K562 (cell line): ENCODE data around the gene XYLB. TPM values are rescaled to one million over a fixed set of nuclear protein-coding genes. Genes with fewer than 3 reads are reported as not detected.

ENCODE experiments used
- CTBP1 ChIP-seq: fragments of 450-650 bp; IDR thresholded peaks from 2 replicates; pipeline ENCODE4 v1.6.1; 2016; ENCODE audit warnings: borderline replicate concordance
- EGR1 ChIP-seq: fragments of 450-650 bp; conservative IDR thresholded peaks from 2 replicates; pipeline ENCODE4 v1.6.1; 2017; ENCODE audit warnings: mild to moderate bottlenecking
- ILK ChIP-seq: fragments of 450-650 bp; IDR thresholded peaks from 2 replicates; pipeline ENCODE4 v1.6.1; 2016; ENCODE audit warnings: missing genetic modification characterization, low read depth, mild to moderate bottlenecking, missing compliant biosample characterization, moderate library complexity, borderline replicate concordance
- KAT2B ChIP-seq: IDR thresholded peaks from one replicate; pipeline ENCODE4 v1.6.1; 2012; ENCODE audit warnings: low read depth, mild to moderate bottlenecking, control low read depth, inconsistent platforms, low read length, moderate library complexity
- KDM1A ChIP-seq, 2 experiments: fragments of 450-650 bp; IDR thresholded peaks; 2 replicates each; pipeline ENCODE4 v1.6.1; 2016; ENCODE audit warnings: mild to moderate bottlenecking in 2 of 2
- MBD2 ChIP-seq: sonication (generic); IDR thresholded peaks from 2 replicates; pipeline ENCODE4 v1.6.1; 2016; ENCODE audit warnings: low read depth, borderline replicate concordance
- NFYB ChIP-seq: IDR thresholded peaks from 2 replicates; pipeline ENCODE4 v1.6.1; 2011; ENCODE audit warnings: mild to moderate bottlenecking, moderate library complexity; ENCODE audit not compliant: insufficient read length; ENCODE audit errors: extremely low read depth
- RUNX1 ChIP-seq: sonication (generic); IDR thresholded peaks from 2 replicates; pipeline ENCODE4 v1.6.1; 2016; ENCODE audit warnings: antibody characterized with exemption, low read depth
- SIN3B ChIP-seq: fragments of 450-650 bp; IDR thresholded peaks from 2 replicates; pipeline ENCODE4 v1.6.1; 2017; ENCODE audit warnings: low read depth, mild to moderate bottlenecking, moderate library complexity
- SOX6 ChIP-seq: fragments of 450-650 bp; IDR thresholded peaks from 2 replicates; pipeline ENCODE4 v1.6.1; 2014; ENCODE audit warnings: mild to moderate bottlenecking
- TCF3 ChIP-seq: sonication (generic); formaldehyde crosslinking; IDR thresholded peaks from 2 replicates; pipeline ENCODE4 v1.4.0; 2020; ENCODE audit warnings: mild to moderate bottlenecking, missing genetic modification reagents
- ZBED1 ChIP-seq: IDR thresholded peaks from 2 replicates; pipeline ENCODE4 v1.6.1; 2014
- ZNF274 ChIP-seq: IDR thresholded peaks from 2 replicates; pipeline ENCODE4 v1.6.1; 2011; ENCODE audit warnings: low read depth, mild to moderate bottlenecking, low read length, moderate library complexity, borderline replicate concordance
- ZNF316 ChIP-seq: fragments of 450-650 bp; IDR thresholded peaks from 2 replicates; pipeline ENCODE4 v1.6.1; 2016
- ZNF436 ChIP-seq: fragments of 250-450, 450-650 bp; sonication (Bioruptor Pico); formaldehyde crosslinking; IDR thresholded peaks from 2 replicates; pipeline ENCODE4 v1.7.0; 2020; ENCODE audit warnings: mild to moderate bottlenecking
- polyA plus RNA-seq, 8 experiments: library from polyadenylated mRNA; depleted of rRNA in 4 of 8; stranded (reverse) in 5 of 8; unstranded in 3 of 8; fragments of >200 nt; fragmentation: Nextera tagmentation in 2 of 8; fragmentation: Illumina TruSeq in 1 of 8; extraction: Ambion mirVana in 2 of 8; extraction: Trizol in 1 of 8; gene quantifications; 2 replicates each; pipeline versions ENCODE4 v1.2.1 to v1.2.3, GENCODE V29; 2011 to 2014; ENCODE audit warnings: inconsistent platforms in 1 of 8, missing spikeins in 1 of 8
- total RNA-seq, 7 experiments: library from RNA; depleted of rRNA in 6 of 7; stranded (reverse); fragments of >200 nt in 6 of 7; fragmentation: Illumina TruSeq in 2 of 7; extraction: Trizol in 2 of 7; gene quantifications; 2 replicates each; pipeline versions ENCODE4 v1.2.1 to v1.2.3, GENCODE V29; 2011 to 2021; ENCODE audit warnings: low replicate concordance in 1 of 7
- TF ChIP-seq, protein P1 (sequence below), 2 experiments: IDR thresholded peaks; 2 replicates each; pipeline ENCODE4 v1.6.1; 2012; ENCODE audit warnings: improper control_type of control experiment in 2 of 2, low read depth in 2 of 2, low read length in 2 of 2, borderline replicate concordance in 1 of 2
- TF ChIP-seq, protein P2 (sequence below): fragments of 450-650 bp; IDR thresholded peaks from 2 replicates; pipeline ENCODE4 v1.6.1; 2017; ENCODE audit warnings: antibody characterized with exemption, mild to moderate bottlenecking
- TF ChIP-seq, protein P3 (sequence below): fragments of 250-450 bp; sonication (Bioruptor Pico); IDR thresholded peaks from 2 replicates; pipeline ENCODE4 v1.8.0; 2021; ENCODE audit warnings: moderate library complexity, mild to moderate bottlenecking, inconsistent platforms

Gene XYLB
- total and polyA plus RNA-seq, 9 of the 15 experiments (the other 6 are each of a cell fraction or from before 2014, with no cell fraction given): 4.0 to 20.2 (median 13.2) TPM

DNA sequence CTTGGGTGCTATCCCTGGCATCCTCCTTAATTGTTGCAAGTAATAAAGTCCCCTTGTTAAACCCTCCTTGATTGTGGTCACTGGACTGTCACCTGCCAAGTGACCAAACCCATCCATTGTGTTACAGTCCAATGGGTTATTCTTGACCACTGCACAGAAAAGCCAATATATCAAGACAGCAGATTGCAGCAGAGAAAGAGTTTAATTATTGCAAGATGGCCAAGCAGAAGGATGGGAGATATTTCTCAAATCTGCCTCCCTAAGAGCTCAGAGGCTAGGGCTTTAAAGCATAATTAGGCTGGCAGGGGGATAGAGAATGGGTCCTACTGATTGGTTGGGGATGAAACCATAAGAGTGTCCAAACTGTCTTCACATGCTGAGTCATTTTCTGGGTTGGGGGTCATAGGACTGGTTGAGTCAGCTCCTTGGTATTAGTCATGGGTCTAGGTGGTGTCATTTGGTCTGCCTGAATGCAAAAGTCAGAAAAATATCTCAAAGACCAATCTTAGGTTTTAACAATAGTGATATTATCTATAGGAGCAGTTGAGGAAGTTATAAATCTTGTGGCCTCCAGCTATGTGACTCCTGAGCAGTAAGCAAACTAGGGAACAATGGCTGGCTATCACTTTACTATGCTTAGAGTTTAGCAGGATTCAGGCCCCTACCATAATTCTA, 19.1 kb upstream of the XYLB start (continued):
- TF ChIP-seq, protein P1, sequence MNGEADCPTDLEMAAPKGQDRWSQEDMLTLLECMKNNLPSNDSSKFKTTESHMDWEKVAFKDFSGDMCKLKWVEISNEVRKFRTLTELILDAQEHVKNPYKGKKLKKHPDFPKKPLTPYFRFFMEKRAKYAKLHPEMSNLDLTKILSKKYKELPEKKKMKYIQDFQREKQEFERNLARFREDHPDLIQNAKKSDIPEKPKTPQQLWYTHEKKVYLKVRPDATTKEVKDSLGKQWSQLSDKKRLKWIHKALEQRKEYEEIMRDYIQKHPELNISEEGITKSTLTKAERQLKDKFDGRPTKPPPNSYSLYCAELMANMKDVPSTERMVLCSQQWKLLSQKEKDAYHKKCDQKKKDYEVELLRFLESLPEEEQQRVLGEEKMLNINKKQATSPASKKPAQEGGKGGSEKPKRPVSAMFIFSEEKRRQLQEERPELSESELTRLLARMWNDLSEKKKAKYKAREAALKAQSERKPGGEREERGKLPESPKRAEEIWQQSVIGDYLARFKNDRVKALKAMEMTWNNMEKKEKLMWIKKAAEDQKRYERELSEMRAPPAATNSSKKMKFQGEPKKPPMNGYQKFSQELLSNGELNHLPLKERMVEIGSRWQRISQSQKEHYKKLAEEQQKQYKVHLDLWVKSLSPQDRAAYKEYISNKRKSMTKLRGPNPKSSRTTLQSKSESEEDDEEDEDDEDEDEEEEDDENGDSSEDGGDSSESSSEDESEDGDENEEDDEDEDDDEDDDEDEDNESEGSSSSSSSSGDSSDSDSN (IDR thresholded peaks at IDR 0.05; ENCODE audit: borderline replicate concordance in 1 of 2, low read depth in 2 of 2, low read length in 2 of 2): no peak
- TF ChIP-seq EGR1 (no peak), SIN3B (no peak), KAT2B (no peak), ILK (tag) (no peak), CTBP1 (peak; percentile 26; the same call in 1 of the 2 replicates), MBD2 (no peak), ZNF316 (peak; percentile 90), ZBED1 (no peak), NFYB (no peak), RUNX1 (no peak), SOX6 (peak; percentile 99), TCF3 (CRISPR knock-in tag) (no peak), ZNF436 (CRISPR knock-in tag) (no peak), KDM1A (IDR thresholded peaks at IDR 0.05) (no peak), ZNF274 (no peak)
- TF ChIP-seq, protein P2, sequence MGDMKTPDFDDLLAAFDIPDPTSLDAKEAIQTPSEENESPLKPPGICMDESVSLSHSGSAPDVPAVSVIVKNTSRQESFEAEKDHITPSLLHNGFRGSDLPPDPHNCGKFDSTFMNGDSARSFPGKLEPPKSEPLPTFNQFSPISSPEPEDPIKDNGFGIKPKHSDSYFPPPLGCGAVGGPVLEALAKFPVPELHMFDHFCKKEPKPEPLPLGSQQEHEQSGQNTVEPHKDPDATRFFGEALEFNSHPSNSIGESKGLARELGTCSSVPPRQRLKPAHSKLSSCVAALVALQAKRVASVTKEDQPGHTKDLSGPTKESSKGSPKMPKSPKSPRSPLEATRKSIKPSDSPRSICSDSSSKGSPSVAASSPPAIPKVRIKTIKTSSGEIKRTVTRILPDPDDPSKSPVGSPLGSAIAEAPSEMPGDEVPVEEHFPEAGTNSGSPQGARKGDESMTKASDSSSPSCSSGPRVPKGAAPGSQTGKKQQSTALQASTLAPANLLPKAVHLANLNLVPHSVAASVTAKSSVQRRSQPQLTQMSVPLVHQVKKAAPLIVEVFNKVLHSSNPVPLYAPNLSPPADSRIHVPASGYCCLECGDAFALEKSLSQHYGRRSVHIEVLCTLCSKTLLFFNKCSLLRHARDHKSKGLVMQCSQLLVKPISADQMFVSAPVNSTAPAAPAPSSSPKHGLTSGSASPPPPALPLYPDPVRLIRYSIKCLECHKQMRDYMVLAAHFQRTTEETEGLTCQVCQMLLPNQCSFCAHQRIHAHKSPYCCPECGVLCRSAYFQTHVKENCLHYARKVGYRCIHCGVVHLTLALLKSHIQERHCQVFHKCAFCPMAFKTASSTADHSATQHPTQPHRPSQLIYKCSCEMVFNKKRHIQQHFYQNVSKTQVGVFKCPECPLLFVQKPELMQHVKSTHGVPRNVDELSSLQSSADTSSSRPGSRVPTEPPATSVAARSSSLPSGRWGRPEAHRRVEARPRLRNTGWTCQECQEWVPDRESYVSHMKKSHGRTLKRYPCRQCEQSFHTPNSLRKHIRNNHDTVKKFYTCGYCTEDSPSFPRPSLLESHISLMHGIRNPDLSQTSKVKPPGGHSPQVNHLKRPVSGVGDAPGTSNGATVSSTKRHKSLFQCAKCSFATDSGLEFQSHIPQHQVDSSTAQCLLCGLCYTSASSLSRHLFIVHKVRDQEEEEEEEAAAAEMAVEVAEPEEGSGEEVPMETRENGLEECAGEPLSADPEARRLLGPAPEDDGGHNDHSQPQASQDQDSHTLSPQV: 0 out of 2 replicates have a peak, but pooled peaks have one; percentile 4
- TF ChIP-seq, protein P3, sequence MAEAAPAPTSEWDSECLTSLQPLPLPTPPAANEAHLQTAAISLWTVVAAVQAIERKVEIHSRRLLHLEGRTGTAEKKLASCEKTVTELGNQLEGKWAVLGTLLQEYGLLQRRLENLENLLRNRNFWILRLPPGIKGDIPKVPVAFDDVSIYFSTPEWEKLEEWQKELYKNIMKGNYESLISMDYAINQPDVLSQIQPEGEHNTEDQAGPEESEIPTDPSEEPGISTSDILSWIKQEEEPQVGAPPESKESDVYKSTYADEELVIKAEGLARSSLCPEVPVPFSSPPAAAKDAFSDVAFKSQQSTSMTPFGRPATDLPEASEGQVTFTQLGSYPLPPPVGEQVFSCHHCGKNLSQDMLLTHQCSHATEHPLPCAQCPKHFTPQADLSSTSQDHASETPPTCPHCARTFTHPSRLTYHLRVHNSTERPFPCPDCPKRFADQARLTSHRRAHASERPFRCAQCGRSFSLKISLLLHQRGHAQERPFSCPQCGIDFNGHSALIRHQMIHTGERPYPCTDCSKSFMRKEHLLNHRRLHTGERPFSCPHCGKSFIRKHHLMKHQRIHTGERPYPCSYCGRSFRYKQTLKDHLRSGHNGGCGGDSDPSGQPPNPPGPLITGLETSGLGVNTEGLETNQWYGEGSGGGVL (CRISPR knock-in tag): no peak
